ENCODE data around the gene PABPN1L.

PABPN1L gene

DNA sequence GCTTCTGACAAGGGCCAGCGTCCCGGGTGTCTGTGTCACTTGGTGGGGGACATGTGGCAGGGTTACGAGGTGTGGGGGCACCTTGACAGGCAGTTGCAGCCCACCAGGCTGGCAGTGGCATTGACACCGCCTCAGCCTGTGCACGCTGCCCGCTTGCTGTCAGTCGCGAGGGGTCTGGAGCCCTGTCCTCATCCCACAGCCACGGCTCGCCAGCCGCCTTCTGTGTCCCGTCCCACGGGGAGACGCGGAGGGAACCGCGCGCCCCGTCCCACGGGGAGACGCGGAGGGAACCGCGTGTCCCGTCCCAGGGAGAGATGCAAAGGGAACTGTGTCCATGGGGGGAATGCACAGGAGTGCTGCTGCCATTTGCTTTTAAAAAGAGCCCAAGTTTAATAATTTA is 3.5 kb downstream of the PABPN1L start:
- no peak for TF ChIP-seq FOXP2 (optimal IDR thresholded peaks at IDR 0.05; ENCODE audit: borderline replicate concordance, extremely low read depth, extremely low read length, insufficient read depth)
- TF ChIP-seq, protein P1, sequence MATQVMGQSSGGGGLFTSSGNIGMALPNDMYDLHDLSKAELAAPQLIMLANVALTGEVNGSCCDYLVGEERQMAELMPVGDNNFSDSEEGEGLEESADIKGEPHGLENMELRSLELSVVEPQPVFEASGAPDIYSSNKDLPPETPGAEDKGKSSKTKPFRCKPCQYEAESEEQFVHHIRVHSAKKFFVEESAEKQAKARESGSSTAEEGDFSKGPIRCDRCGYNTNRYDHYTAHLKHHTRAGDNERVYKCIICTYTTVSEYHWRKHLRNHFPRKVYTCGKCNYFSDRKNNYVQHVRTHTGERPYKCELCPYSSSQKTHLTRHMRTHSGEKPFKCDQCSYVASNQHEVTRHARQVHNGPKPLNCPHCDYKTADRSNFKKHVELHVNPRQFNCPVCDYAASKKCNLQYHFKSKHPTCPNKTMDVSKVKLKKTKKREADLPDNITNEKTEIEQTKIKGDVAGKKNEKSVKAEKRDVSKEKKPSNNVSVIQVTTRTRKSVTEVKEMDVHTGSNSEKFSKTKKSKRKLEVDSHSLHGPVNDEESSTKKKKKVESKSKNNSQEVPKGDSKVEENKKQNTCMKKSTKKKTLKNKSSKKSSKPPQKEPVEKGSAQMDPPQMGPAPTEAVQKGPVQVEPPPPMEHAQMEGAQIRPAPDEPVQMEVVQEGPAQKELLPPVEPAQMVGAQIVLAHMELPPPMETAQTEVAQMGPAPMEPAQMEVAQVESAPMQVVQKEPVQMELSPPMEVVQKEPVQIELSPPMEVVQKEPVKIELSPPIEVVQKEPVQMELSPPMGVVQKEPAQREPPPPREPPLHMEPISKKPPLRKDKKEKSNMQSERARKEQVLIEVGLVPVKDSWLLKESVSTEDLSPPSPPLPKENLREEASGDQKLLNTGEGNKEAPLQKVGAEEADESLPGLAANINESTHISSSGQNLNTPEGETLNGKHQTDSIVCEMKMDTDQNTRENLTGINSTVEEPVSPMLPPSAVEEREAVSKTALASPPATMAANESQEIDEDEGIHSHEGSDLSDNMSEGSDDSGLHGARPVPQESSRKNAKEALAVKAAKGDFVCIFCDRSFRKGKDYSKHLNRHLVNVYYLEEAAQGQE (IDR thresholded peaks at IDR 0.05; ENCODE audit: insufficient read depth in 1 of 2, low read depth in 2 of 2, low read length in 2 of 2) = no peak
- TF ChIP-seq POLR2AphosphoS5 (IDR thresholded peaks at IDR 0.05; ENCODE audit: low read depth, low read length) = no peak
- TF ChIP-seq TAF1 (IDR thresholded peaks at IDR 0.05; ENCODE audit: borderline replicate concordance, insufficient read depth, low read length) = no peak

DNA sequence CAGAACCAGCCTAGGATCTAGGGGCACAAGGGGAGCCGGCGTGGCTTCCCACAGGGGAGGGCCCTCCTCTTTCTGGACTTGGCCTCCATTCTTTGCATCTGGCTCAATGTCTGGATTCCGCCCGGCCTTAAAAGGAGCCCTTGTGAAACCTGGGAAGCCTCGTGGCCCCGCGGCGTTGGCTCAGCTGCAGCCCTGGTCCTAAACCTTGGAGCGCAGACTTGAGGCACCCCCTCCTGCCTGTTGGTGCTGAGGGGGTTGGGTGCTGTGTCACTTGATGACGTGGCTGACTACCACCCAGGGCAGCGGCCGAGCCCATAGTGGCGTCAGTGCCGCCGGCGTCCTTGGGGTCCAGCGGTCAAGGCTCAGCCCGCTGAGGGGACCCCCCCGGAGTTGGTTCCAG is 5.1 kb downstream of the PABPN1L start:
- TF ChIP-seq, protein P1 (IDR thresholded peaks at IDR 0.05; ENCODE audit: insufficient read depth in 1 of 2, low read depth in 2 of 2, low read length in 2 of 2) = no peak
- TF ChIP-seq SIN3A (IDR thresholded peaks at IDR 0.05; ENCODE audit: borderline replicate concordance, insufficient read depth, low read length) = no peak
- TF ChIP-seq TAF1 (IDR thresholded peaks at IDR 0.05; ENCODE audit: borderline replicate concordance, insufficient read depth, low read length) = no peak
- no peak for TF ChIP-seq POLR2AphosphoS5 (IDR thresholded peaks at IDR 0.05; ENCODE audit: low read depth, low read length)
- TF ChIP-seq FOXP2 (optimal IDR thresholded peaks at IDR 0.05; ENCODE audit: borderline replicate concordance, extremely low read depth, extremely low read length, insufficient read depth) = no peak

DNA sequence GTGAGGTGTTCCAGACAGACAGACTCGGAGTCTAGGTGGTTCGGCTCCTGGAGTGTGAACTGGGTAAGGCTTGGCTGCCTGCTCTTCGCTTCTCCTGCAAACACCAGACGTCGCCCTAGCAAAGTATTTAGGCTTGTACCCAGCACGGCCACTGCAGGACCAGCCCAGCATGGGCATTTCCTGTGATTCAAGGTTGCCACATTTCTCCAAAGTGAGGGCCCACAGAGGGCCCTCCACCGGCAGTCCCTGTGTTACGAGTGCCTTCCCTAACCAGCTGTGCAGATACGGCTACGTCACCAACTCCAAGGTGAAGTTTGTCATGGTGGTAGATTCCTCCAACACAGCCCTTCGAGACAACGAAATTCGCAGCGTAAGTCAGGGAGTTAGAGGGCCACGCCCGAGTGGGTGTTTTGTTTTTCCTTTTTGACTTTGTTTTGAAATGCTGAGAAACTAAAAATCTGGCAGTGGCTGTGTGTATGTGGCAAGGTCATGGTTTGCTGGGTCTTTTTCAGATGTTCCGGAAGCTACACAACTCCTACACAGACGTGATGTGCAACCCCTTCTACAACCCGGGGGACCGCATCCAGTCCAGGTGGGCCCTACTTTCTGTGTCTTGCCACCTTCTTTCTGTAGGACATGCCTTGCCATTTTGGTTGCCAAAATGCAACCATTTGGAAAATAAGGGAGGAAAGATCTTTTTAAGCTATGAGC is 6.9 kb downstream of the PABPN1L start:
- TF ChIP-seq TAF1 (IDR thresholded peaks at IDR 0.05; ENCODE audit: borderline replicate concordance, insufficient read depth, low read length) = no peak
- TF ChIP-seq FOXP2 (optimal IDR thresholded peaks at IDR 0.05; ENCODE audit: borderline replicate concordance, extremely low read depth, extremely low read length, insufficient read depth) = no peak
- TF ChIP-seq SIN3A (IDR thresholded peaks at IDR 0.05; ENCODE audit: borderline replicate concordance, insufficient read depth, low read length) = no peak
- TF ChIP-seq, protein P1 (IDR thresholded peaks at IDR 0.05; ENCODE audit: insufficient read depth in 1 of 2, low read depth in 2 of 2, low read length in 2 of 2) = no peak
- no peak for TF ChIP-seq POLR2AphosphoS5 (IDR thresholded peaks at IDR 0.05; ENCODE audit: low read depth, low read length)

DNA sequence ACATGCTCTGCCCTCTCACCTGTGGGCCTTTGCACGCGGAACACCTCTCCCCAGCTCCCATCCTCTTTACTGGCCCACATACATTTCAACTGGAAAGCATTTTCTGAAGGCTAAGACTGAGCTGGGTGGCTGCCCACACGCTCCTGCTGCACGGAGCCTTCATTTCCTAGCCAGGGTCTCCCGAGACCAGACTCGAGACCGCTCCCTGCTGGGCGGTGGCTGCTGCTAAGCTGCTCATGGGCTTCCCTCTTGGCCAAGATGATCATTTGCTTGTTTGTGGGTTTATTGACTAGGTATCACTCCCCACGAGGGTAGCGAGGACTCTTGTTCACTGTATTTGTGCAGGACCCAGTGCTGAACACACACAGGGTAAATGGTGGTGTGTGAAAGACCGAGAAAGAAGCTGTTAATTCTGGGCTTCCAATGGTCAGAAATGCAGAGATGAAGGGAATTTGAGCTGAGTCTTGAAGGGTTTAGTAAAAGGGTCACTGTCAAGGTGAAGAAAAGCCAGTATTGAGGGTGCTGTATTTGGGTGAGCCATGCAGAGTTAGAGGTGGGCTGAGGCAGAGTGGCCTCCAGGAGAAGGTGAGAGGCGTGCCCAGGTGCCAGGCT is 8.6 kb downstream of the PABPN1L start:
- TF ChIP-seq TAF1 (IDR thresholded peaks at IDR 0.05; ENCODE audit: borderline replicate concordance, insufficient read depth, low read length) (no peak), SIN3A (IDR thresholded peaks at IDR 0.05; ENCODE audit: borderline replicate concordance, insufficient read depth, low read length) (no peak), POLR2AphosphoS5 (IDR thresholded peaks at IDR 0.05; ENCODE audit: low read depth, low read length) (no peak), FOXP2 (optimal IDR thresholded peaks at IDR 0.05; ENCODE audit: borderline replicate concordance, extremely low read depth, extremely low read length, insufficient read depth) (no peak)
- TF ChIP-seq, protein P1 (IDR thresholded peaks at IDR 0.05; ENCODE audit: insufficient read depth in 1 of 2, low read depth in 2 of 2, low read length in 2 of 2) = no peak

Data from PFSK-1 (cell line).